Osteoblast (primary cell): ENCODE measurements around the gene TRPT1. TPM values are rescaled to one million over a fixed set of nuclear protein-coding genes. Genes with fewer than 3 reads are reported as not detected.

Experiments
- DNase-seq: peaks from one replicate; pipeline ENCODE4 v3.0.0; 2011; ENCODE audit warnings: low spot score, mixed read lengths; ENCODE audit not compliant: insufficient read length; ENCODE audit errors: missing footprints
- H2AFZ ChIP-seq: 2 replicates; pipeline ENCODE4 v1.6.0; 2011; ENCODE audit warnings: mild to moderate bottlenecking, low read length
- H3K27ac ChIP-seq: 2 replicates; pipeline ENCODE4 v1.5.1; 2011; ENCODE audit warnings: mild to moderate bottlenecking, low read depth, low read length, moderate library complexity
- H3K27me3 ChIP-seq: 2 replicates; pipeline ENCODE4 v1.6.0; 2012; ENCODE audit warnings: mild to moderate bottlenecking, control low read depth, inconsistent platforms, low read length, moderate library complexity; ENCODE audit not compliant: insufficient read depth
- H3K36me3 ChIP-seq: 2 replicates; pipeline ENCODE4 v1.5.1; 2011; ENCODE audit warnings: mild to moderate bottlenecking, low read length, control low read depth, moderate library complexity; ENCODE audit not compliant: insufficient read depth
- H3K4me1 ChIP-seq: 2 replicates; pipeline ENCODE4 v1.5.1; 2011; ENCODE audit warnings: mild to moderate bottlenecking, low read length, control low read depth, moderate library complexity; ENCODE audit not compliant: insufficient read depth
- H3K4me2 ChIP-seq: 2 replicates; pipeline ENCODE4 v1.6.0; 2011; ENCODE audit warnings: mild to moderate bottlenecking, low read length; ENCODE audit not compliant: insufficient read depth
- H3K4me3 ChIP-seq: fragments of 200-600 bp; sonication (generic); 3 replicates; pipeline ENCODE4 v1.5.1; 2012; ENCODE audit warnings: mild to moderate bottlenecking, low read length, inconsistent platforms; ENCODE audit not compliant: insufficient read depth
- H3K79me2 ChIP-seq: 2 replicates; pipeline ENCODE4 v1.6.0; 2012; ENCODE audit warnings: mild to moderate bottlenecking, low read length, control low read depth, inconsistent platforms; ENCODE audit not compliant: insufficient read depth
- H3K9me3 ChIP-seq: 2 replicates; pipeline ENCODE4 v1.5.1; 2011; ENCODE audit warnings: low read depth, low read length, control low read depth
- H4K20me1 ChIP-seq: 2 replicates; pipeline ENCODE4 v1.6.0; 2012; ENCODE audit warnings: mild to moderate bottlenecking, low read length, control low read depth; ENCODE audit not compliant: insufficient read depth
- total RNA-seq: library from RNA; depleted of rRNA; stranded (reverse); fragments of >200 nt; gene quantifications from 2 replicates; pipeline ENCODE4 v1.2.3, GENCODE V29; 2012
- TF ChIP-seq, protein P1 (sequence below): IDR thresholded peaks from 2 replicates; pipeline ENCODE4 v1.5.1; 2011; ENCODE audit warnings: mild to moderate bottlenecking, low read depth, low read length, moderate library complexity; ENCODE audit errors: extremely low read depth

The TRPT1 gene
- total RNA-seq, 1 donor: 32.2 TPM

DNA sequence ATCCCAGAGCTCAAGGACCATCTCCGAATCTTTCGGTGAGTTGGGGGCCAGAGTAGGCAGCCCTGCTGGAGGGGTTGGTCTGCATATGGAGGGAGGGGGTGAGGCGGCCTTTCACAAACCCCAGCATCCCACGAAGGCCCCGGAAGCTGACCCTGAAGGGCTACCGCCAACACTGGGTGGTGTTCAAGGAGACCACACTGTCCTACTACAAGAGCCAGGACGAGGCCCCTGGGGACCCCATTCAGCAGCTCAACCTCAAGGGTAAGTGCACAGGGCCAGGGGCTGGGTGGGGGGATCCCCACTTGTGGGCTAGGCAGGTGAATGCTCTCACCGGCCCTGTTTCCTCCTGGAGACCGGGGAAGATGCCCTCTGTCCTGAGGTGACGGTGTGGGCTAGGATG is 6.2 kb downstream of the TRPT1 start:
- peaks cover 5% of the 10 kb centered on the region for H3K36me3 ChIP-seq

DNA sequence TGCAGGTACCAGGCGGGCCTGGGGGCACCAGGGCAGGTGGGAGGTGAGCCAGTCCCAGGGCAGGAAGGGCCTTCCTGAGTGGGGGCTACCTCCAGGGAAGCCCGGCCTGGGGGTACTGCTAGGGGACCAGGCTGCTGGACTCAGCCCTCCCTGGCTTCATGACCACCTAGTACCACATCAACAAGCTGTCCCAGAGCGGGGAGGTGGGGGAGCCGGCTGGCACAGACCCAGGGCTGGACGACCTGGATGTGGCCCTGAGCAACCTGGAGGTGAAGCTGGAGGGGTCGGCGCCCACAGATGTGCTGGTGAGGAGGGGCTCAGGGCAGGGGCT is 6.7 kb downstream of the TRPT1 start:
- TF ChIP-seq, protein P1, sequence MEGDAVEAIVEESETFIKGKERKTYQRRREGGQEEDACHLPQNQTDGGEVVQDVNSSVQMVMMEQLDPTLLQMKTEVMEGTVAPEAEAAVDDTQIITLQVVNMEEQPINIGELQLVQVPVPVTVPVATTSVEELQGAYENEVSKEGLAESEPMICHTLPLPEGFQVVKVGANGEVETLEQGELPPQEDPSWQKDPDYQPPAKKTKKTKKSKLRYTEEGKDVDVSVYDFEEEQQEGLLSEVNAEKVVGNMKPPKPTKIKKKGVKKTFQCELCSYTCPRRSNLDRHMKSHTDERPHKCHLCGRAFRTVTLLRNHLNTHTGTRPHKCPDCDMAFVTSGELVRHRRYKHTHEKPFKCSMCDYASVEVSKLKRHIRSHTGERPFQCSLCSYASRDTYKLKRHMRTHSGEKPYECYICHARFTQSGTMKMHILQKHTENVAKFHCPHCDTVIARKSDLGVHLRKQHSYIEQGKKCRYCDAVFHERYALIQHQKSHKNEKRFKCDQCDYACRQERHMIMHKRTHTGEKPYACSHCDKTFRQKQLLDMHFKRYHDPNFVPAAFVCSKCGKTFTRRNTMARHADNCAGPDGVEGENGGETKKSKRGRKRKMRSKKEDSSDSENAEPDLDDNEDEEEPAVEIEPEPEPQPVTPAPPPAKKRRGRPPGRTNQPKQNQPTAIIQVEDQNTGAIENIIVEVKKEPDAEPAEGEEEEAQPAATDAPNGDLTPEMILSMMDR: no peak
- no peaks in the 10 kb centered on the region for H3K79me2 ChIP-seq
- no peaks in the 10 kb centered on the region for H3K9me3 ChIP-seq
- peak; percentile 18 for DNase-seq
- peaks cover 5% of the 10 kb centered on the region for H3K36me3 ChIP-seq
- no peaks in the 10 kb centered on the region for H3K27me3 ChIP-seq
- H2AFZ ChIP-seq: no peak overlapping the region
- H3K4me2 ChIP-seq: no peak overlapping the region
- H3K27ac ChIP-seq: no peak overlapping the region
- H4K20me1 ChIP-seq: no peaks in the 10 kb centered on the region
- H3K4me1 ChIP-seq: no peaks in the 10 kb centered on the region
- no peak overlapping the region for H3K4me3 ChIP-seq

More for the DNA sequence above, 6.2 kb downstream of the TRPT1 start:
- H3K27ac ChIP-seq: no peak overlapping the region
- no peaks in the 10 kb centered on the region for H3K4me1 ChIP-seq
- H3K4me3 ChIP-seq: no peak overlapping the region
- H4K20me1 ChIP-seq: no peaks in the 10 kb centered on the region
- no peaks in the 10 kb centered on the region for H3K27me3 ChIP-seq
- peaks cover 2% of the 10 kb centered on the region for H3K79me2 ChIP-seq
- no peak overlapping the region for H3K4me2 ChIP-seq
- H3K9me3 ChIP-seq: no peaks in the 10 kb centered on the region
- TF ChIP-seq, protein P1: no peak
- H2AFZ ChIP-seq: no peak overlapping the region
- peak; percentile 53 for DNase-seq

DNA sequence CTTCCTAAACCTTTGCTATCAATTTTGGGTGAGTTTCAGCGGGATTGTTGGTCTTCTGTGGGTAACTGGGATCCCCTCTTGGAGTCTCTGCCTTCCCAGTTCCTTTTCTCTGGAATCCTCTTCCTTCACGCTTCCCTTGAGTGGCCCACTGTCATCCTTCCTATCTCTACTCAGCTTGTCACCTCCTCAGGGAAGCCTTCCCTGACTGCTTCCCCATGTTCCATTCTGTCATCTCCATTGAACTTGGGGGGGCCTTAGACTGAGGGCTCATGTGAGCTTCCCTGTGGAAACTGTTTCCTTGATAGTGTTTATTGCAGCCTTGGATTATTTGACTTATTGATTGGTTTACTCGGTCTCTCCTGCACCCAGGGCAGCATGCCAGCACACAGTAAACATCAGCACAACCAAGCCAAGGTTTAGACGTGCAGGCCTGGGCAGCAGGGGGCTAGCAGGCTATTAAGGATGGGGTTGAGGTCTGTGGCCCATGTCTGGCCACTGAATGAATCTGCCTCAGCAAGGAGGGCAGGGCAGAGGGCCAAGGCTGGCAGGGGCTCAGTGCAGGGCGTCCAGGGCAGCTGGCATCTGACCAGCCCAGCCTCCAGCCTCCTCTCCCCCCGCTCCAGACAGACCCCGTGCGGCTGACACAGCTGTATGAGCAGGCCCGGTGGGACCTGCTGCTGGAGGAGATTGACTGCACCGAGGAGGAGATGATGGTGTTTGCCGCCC is 7.2 kb downstream of the TRPT1 start:
- TF ChIP-seq, protein P1: no peak
- Histone ChIP-seq H3K9me3 (no peaks in the 10 kb centered on the region), H3K4me3 (no peak overlapping the region), H2AFZ (no peak overlapping the region), H3K4me1 (no peaks in the 10 kb centered on the region), H3K27me3 (no peaks in the 10 kb centered on the region), H4K20me1 (no peaks in the 10 kb centered on the region), H3K36me3 (peaks cover 5% of the 10 kb centered on the region), H3K4me2 (no peak overlapping the region), H3K27ac (no peak overlapping the region), H3K79me2 (no peaks in the 10 kb centered on the region)
- DNase-seq: no peak

DNA sequence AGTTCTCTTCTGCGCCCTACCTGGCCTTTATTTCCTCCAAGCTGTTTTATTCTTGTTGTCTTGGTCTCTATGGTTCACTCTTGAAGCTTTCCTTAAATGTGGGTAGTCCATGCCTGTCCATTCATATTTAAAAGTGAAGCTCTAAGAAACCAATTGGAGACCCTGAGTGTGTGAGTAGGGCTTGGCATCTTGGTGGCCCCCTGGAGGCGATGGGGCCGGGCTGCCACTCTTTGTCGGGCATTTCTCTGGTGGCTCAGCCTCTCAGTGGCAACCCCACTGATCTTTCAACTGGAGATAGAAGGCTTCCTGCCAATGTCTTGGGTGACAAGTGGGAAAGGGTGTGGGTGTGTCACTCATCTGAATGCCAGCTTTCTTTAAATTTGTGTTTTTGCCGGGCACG is 9.1 kb downstream of the TRPT1 start:
- DNase-seq: peak; percentile 29
- H3K4me1 ChIP-seq: no peaks in the 10 kb centered on the region
- H3K4me2 ChIP-seq: no peak overlapping the region
- no peaks in the 10 kb centered on the region for H3K9me3 ChIP-seq
- no peaks in the 10 kb centered on the region for H3K27me3 ChIP-seq
- H3K36me3 ChIP-seq: no peaks in the 10 kb centered on the region
- H3K4me3 ChIP-seq: no peak overlapping the region
- no peak overlapping the region for H2AFZ ChIP-seq
- TF ChIP-seq, protein P1: no peak
- no peaks in the 10 kb centered on the region for H4K20me1 ChIP-seq
- no peaks in the 10 kb centered on the region for H3K79me2 ChIP-seq
- no peak overlapping the region for H3K27ac ChIP-seq
